SHP77 treated with DMSO at 0.1 percent for 48 hours (cell line): Measurements from ENCODE around the gene SLC7A14.
"Not testable (repeated sequence)": the region's sequence is repeated elsewhere in the genome, so short reads cannot be mapped to it uniquely, and the experiment has no call there.

ENCODE experiments used
- DNase-seq: peaks from one replicate; lab custom pipeline; 2025; lab: John Stamatoyannopoulos, UW

The SLC7A14 gene

GRCh38 chr3:170593634-170594033, 7.8 kb upstream of the SLC7A14 start:
- DNase-seq: no peak

- DNase-seq: no peak
Observed at GRCh38 chr3:170589113-170589512, 3.2 kb upstream of the SLC7A14 start.

GRCh38 chr3:170585008-170585936, 603 bp downstream of the SLC7A14 start:
- DNase-seq: peak; percentile 16

GRCh38 chr3:170584585-170585007, 1.3 kb downstream of the SLC7A14 start:
- peak; percentile 4 for DNase-seq

GRCh38 chr3:170579646-170580045, 6.2 kb downstream of the SLC7A14 start:
- no peak for DNase-seq

- DNase-seq: no peak
Observed at GRCh38 chr3:170572665-170573253, 13.1 kb downstream of the SLC7A14 start.

GRCh38 chr3:170567598-170567997, 18.3 kb downstream of the SLC7A14 start:
- DNase-seq: not testable (repeated sequence)

- DNase-seq: no peak
Observed at GRCh38 chr3:170566413-170566812, 19.5 kb downstream of the SLC7A14 start.

GRCh38 chr3:170565495-170565894, 20.4 kb downstream of the SLC7A14 start:
- DNase-seq: no peak

GRCh38 chr3:170564664-170565063, 21.2 kb downstream of the SLC7A14 start:
- DNase-seq: no peak

GRCh38 chr3:170563712-170564423, 22.0 kb downstream of the SLC7A14 start:
- no peak for DNase-seq

- no peak for DNase-seq
Observed at GRCh38 chr3:170562080-170562479, 23.8 kb downstream of the SLC7A14 start.

- DNase-seq: no peak
Observed at GRCh38 chr3:170560717-170561382, 25.0 kb downstream of the SLC7A14 start.

GRCh38 chr3:170560296-170560695, 25.6 kb downstream of the SLC7A14 start:
- no peak for DNase-seq

- DNase-seq: no peak
Observed at GRCh38 chr3:170558427-170558826, 27.4 kb downstream of the SLC7A14 start.

- DNase-seq: no peak
Observed at GRCh38 chr3:170555329-170555728, 30.5 kb downstream of the SLC7A14 start.

GRCh38 chr3:170553788-170554757, 31.8 kb downstream of the SLC7A14 start:
- peak; percentile 61 for DNase-seq

- no peak for DNase-seq
Observed at GRCh38 chr3:170551252-170551651, 34.6 kb downstream of the SLC7A14 start.

GRCh38 chr3:170542704-170543103, 43.2 kb downstream of the SLC7A14 start:
- no peak for DNase-seq

- DNase-seq: no peak
Observed at GRCh38 chr3:170539897-170540296, 46.0 kb downstream of the SLC7A14 start.

GRCh38 chr3:170536712-170537111, 49.2 kb downstream of the SLC7A14 start:
- peak; percentile 8 for DNase-seq
